HEK293 (cell line): ENCODE results near the gene UBE2E1.

Source experiments
- CTCF ChIA-PET: fragments of 350-600 bp; formaldehyde crosslinking; extraction: SDS; loops from one replicate; lab custom pipeline; 2021; ENCODE audit warnings: antibody characterized with exemption; lab: Yijun Ruan, JAX
- POLR2A ChIA-PET: fragments of 300-600 bp; formaldehyde crosslinking; extraction: SDS; loops from one replicate; lab custom pipeline; 2020; ENCODE audit warnings: antibody characterized with exemption, inconsistent platforms; lab: Yijun Ruan, JAX
- H3K27ac ChIP-seq: fragments of 200-500 bp; sonication (Bioruptor generic); 2 replicates; pipeline ENCODE4 v1.5.1; 2014; ENCODE audit warnings: low read depth, low read length, control low read depth, inconsistent platforms; ENCODE audit errors: extremely low read depth
- H3K36me3 ChIP-seq, 2 experiments: fragments of 200-500 bp in 1 of 2; sonication (Bioruptor generic) in 1 of 2; 1 replicate in 1 of 2; 2 replicates in 1 of 2; pipeline ENCODE4 v1.5.1; 2014 to 2017; ENCODE audit warnings: inconsistent platforms in 2 of 2, low read length in 2 of 2; ENCODE audit not compliant: control insufficient read depth in 2 of 2, insufficient read depth in 1 of 2
- H3K4me1 ChIP-seq: fragments of 200-500 bp; sonication (Bioruptor generic); 2 replicates; pipeline ENCODE4 v1.5.1; 2014; ENCODE audit warnings: mild to moderate bottlenecking, low read length, inconsistent platforms; ENCODE audit not compliant: control insufficient read depth, insufficient read depth
- H3K4me3 ChIP-seq: 2 replicates; pipeline ENCODE4 v1.5.1; 2011; ENCODE audit warnings: low read depth, mild to moderate bottlenecking, control low read depth, low read length, moderate library complexity
- H3K9me3 ChIP-seq: fragments of 200-500 bp; sonication (Bioruptor generic); 2 replicates; pipeline ENCODE4 v1.5.1; 2014; ENCODE audit warnings: low read depth, low read length, inconsistent platforms; ENCODE audit not compliant: control insufficient read depth, insufficient read depth
- IKZF3 ChIP-seq: fragments of 450-650 bp; IDR thresholded peaks from 2 replicates; pipeline ENCODE4 v1.5.0; 2018; ENCODE audit warnings: missing biosample characterization, mild to moderate bottlenecking, missing genetic modification characterization, moderate library complexity
- OSR2 ChIP-seq: fragments of 450-650 bp; formaldehyde crosslinking; IDR thresholded peaks from 2 replicates; pipeline ENCODE4 v1.5.1; 2016; ENCODE audit warnings: missing biosample characterization, missing genetic modification characterization
- PRDM10 ChIP-seq: fragments of 450-650 bp; formaldehyde crosslinking; IDR thresholded peaks from 2 replicates; pipeline ENCODE4 v1.5.1; 2016; ENCODE audit warnings: missing biosample characterization, missing genetic modification characterization
- REPIN1 ChIP-seq: fragments of 450-650 bp; formaldehyde crosslinking; IDR thresholded peaks from 2 replicates; pipeline ENCODE4 v1.5.1; 2017; ENCODE audit warnings: missing biosample characterization, missing genetic modification characterization, low read depth
- SCRT1 ChIP-seq: fragments of 450-650 bp; formaldehyde crosslinking; IDR thresholded peaks from 2 replicates; pipeline ENCODE4 v1.5.1; 2016; ENCODE audit warnings: missing biosample characterization, missing genetic modification characterization, borderline replicate concordance
- TRIM28 ChIP-seq: IDR thresholded peaks from 2 replicates; pipeline ENCODE4 v1.6.1; 2011; ENCODE audit warnings: low read length, control low read depth, borderline replicate concordance
- YY2 ChIP-seq: fragments of 450-650 bp; formaldehyde crosslinking; IDR thresholded peaks from 2 replicates; pipeline ENCODE4 v1.5.1; 2016; ENCODE audit warnings: missing biosample characterization, missing genetic modification characterization
- ZBTB17 ChIP-seq: fragments of 450-650 bp; formaldehyde crosslinking; IDR thresholded peaks from 2 replicates; pipeline ENCODE4 v1.5.1; 2016; ENCODE audit warnings: missing biosample characterization, missing genetic modification characterization
- ZBTB44 ChIP-seq: fragments of 450-650 bp; IDR thresholded peaks from 2 replicates; pipeline ENCODE4 v1.5.1; 2018; ENCODE audit warnings: missing biosample characterization, mild to moderate bottlenecking, missing genetic modification characterization
- ZBTB49 ChIP-seq: fragments of 450-650 bp; formaldehyde crosslinking; IDR thresholded peaks from 2 replicates; pipeline ENCODE4 v1.5.1; 2016; ENCODE audit warnings: missing biosample characterization, missing genetic modification characterization, low read depth
- ZFP69B ChIP-seq: fragments of 450-650 bp; formaldehyde crosslinking; IDR thresholded peaks from 2 replicates; pipeline ENCODE4 v1.5.1; 2016; ENCODE audit warnings: missing biosample characterization, missing genetic modification characterization
- ZNF114 ChIP-seq: fragments of 450-650 bp; formaldehyde crosslinking; IDR thresholded peaks from 2 replicates; pipeline ENCODE4 v1.5.0; 2017; ENCODE audit warnings: missing biosample characterization, missing genetic modification characterization
- ZNF223 ChIP-seq: fragments of 450-650 bp; formaldehyde crosslinking; IDR thresholded peaks from 2 replicates; pipeline ENCODE4 v1.5.1; 2016; ENCODE audit warnings: missing biosample characterization, missing genetic modification characterization
- ZNF266 ChIP-seq: fragments of 450-650 bp; formaldehyde crosslinking; IDR thresholded peaks from 2 replicates; pipeline ENCODE4 v1.5.1; 2016; ENCODE audit warnings: missing biosample characterization, missing genetic modification characterization, low read depth
- ZNF366 ChIP-seq: fragments of 450-650 bp; formaldehyde crosslinking; conservative IDR thresholded peaks from 2 replicates; pipeline ENCODE4 v1.5.1; 2016; ENCODE audit warnings: missing biosample characterization, missing genetic modification characterization
- ZNF398 ChIP-seq: fragments of 450-650 bp; formaldehyde crosslinking; IDR thresholded peaks from 2 replicates; pipeline ENCODE4 v1.5.1; 2017; ENCODE audit warnings: missing biosample characterization, missing genetic modification characterization
- ZNF488 ChIP-seq: fragments of 450-650 bp; formaldehyde crosslinking; IDR thresholded peaks from 2 replicates; pipeline ENCODE4 v1.5.1; 2016; ENCODE audit warnings: missing biosample characterization, missing genetic modification characterization
- ZNF521 ChIP-seq: fragments of 450-650 bp; formaldehyde crosslinking; IDR thresholded peaks from 2 replicates; pipeline ENCODE4 v1.5.1; 2017; ENCODE audit warnings: missing biosample characterization, mild to moderate bottlenecking, missing genetic modification characterization
- ZNF549 ChIP-seq: fragments of 450-650 bp; IDR thresholded peaks from 2 replicates; pipeline ENCODE4 v1.5.1; 2018; ENCODE audit warnings: missing biosample characterization, missing genetic modification characterization, mild to moderate bottlenecking, inconsistent platforms, moderate library complexity
- ZNF629 ChIP-seq: fragments of 450-650 bp; formaldehyde crosslinking; IDR thresholded peaks from 2 replicates; pipeline ENCODE4 v1.5.1; 2017; ENCODE audit warnings: missing biosample characterization, missing genetic modification characterization
- ZNF654 ChIP-seq: fragments of 450-650 bp; formaldehyde crosslinking; IDR thresholded peaks from 2 replicates; pipeline ENCODE4 v1.5.1; 2016; ENCODE audit warnings: low read depth, missing biosample characterization, missing genetic modification characterization
- ZNF664 ChIP-seq: fragments of 450-650 bp; formaldehyde crosslinking; IDR thresholded peaks from 2 replicates; pipeline ENCODE4 v1.5.1; 2016; ENCODE audit warnings: missing biosample characterization, missing genetic modification characterization
- ZNF692 ChIP-seq: fragments of 450-650 bp; formaldehyde crosslinking; IDR thresholded peaks from 2 replicates; pipeline ENCODE4 v1.5.1; 2016; ENCODE audit warnings: missing biosample characterization, missing genetic modification characterization
- ZNF747 ChIP-seq: fragments of 450-650 bp; formaldehyde crosslinking; IDR thresholded peaks from 2 replicates; pipeline ENCODE4 v1.5.1; 2016; ENCODE audit warnings: missing biosample characterization, missing genetic modification characterization
- ZNF791 ChIP-seq: fragments of 450-650 bp; formaldehyde crosslinking; IDR thresholded peaks from 2 replicates; pipeline ENCODE4 v1.5.1; 2016; ENCODE audit warnings: missing biosample characterization, missing genetic modification characterization
- ZSCAN23 ChIP-seq: fragments of 450-650 bp; formaldehyde crosslinking; IDR thresholded peaks from 2 replicates; pipeline ENCODE4 v1.5.1; 2016; ENCODE audit warnings: missing biosample characterization, missing genetic modification characterization
- ZSCAN30 ChIP-seq: fragments of 450-650 bp; IDR thresholded peaks from 2 replicates; pipeline ENCODE4 v1.5.1; 2018; ENCODE audit warnings: missing biosample characterization, mild to moderate bottlenecking, missing genetic modification characterization, moderate library complexity

UBE2E1 gene

GRCh38 chr3:23761440-23761896 is 44.3 kb upstream of the UBE2E1 start:
- Histone ChIP-seq H3K36me3 (no peaks in the 10 kb centered on the region), H3K4me3 (no peak overlapping the region), H3K9me3 (no peaks in the 10 kb centered on the region), H3K4me1 (no peaks in the 10 kb centered on the region), H3K27ac (no peak overlapping the region)
- ChIA-PET POLR2A (no interaction called here), CTCF (interaction anchor here (0.6 to 1.9 kb wide), 8 partner anchors 9 to 112 kb away, joined by 3 to 7 read pairs (median 4); no protein-coding TSS in a partner anchor)
- TF ChIP-seq YY2 (tag by site-specific recombination) (0 out of 2 replicates have a peak, but pooled peaks have one; percentile 23), ZNF223 (tag by site-specific recombination) (no peak), ZNF664 (no peak), ZNF398 (tag by site-specific recombination) (no peak), ZNF266 (tag by site-specific recombination) (no peak), ZNF114 (tag by site-specific recombination) (no peak), ZNF549 (tag by site-specific recombination) (no peak), PRDM10 (tag by site-specific recombination) (peak; percentile 47; the same call in 1 of the 2 replicates), ZNF654 (tag by site-specific recombination) (peak; percentile 47), ZNF629 (tag by site-specific recombination) (no peak), REPIN1 (tag by site-specific recombination) (no peak), ZNF521 (tag by site-specific recombination) (no peak), ZBTB49 (tag by site-specific recombination) (no peak), TRIM28 (0 out of 2 replicates have a peak, but pooled peaks have one; percentile 33), ZFP69B (peak; percentile 60; the same call in 1 of the 2 replicates), ZBTB44 (tag by site-specific recombination) (no peak), ZSCAN23 (tag by site-specific recombination) (no peak), ZBTB17 (tag by site-specific recombination) (0 out of 2 replicates have a peak, but pooled peaks have one; percentile 32), ZSCAN30 (tag by site-specific recombination) (0 out of 2 replicates have a peak, but pooled peaks have one; percentile 20), OSR2 (tag by site-specific recombination) (no peak), IKZF3 (tag by site-specific recombination) (peak; percentile 29; the same call in 1 of the 2 replicates), ZNF488 (tag by site-specific recombination) (no peak), SCRT1 (tag by site-specific recombination) (no peak), ZNF692 (tag by site-specific recombination) (peak; percentile 44; the same call in 1 of the 2 replicates), ZNF366 (tag by site-specific recombination) (no peak), ZNF791 (tag by site-specific recombination) (no peak), ZNF747 (tag by site-specific recombination) (no peak)
